ENCODE results near the gene HDAC4.

HDAC4 gene

DNA sequence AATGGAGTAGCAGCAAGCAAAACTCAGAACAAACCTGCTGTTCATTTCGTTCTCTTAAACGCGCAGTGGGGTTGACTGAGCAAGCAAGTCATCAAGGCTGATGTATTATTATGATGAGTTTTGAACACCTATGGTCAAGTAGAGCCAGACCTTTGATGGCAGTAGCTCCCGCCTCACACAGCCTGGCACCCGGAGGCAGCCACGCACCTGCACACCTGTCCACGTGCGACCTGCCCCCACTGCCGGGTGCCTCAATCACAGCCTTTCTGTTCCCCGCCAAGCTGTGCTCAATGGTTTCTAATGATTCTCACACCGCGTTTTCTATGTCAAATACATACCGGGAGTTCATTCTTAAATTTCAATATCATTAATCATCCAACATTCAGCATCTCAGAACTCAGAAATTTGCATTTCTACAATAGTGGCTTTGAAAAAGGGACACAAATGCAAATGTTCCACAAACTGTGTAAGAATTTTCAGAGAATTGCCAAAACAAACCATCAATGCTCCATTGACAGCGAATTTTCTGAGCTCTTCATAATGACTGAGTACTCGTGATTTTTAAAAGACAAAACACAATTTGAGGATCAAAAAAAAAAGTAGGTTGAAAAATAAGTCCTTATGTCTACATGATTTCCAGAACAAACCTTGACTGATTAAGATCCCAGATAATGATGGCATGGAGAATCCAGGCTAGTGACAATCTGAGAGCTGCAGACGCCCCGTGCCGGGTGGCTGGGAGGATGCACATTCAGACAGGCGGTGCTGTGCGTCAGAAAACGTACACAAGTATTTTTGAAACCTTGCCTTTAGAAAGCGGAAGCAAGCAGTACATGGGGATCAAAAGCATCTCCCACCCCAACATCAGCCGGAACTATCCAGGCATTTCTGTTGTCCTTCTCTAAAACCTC, 56.6 kb downstream of the HDAC4 start:
- peak; percentile 89 for DNase-seq

DNA sequence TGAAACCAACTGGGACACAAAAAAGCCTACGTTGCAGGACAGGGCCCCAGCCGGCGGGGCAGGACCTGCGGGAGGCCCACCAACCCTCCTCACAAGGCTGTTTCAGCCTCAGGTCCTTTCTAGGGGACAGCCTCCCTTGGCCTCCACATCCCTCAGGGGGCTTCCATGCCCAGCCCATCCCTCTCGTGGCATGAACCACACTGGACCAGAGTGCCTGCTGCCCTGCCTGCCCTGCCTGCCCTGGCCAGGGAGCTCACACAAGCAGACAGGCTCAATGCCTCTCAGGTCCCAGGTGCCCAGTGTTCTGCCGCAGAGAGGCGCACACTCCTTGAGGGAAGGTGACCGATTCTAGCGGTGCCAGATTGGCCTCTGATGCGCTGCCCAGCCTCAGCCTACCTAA, 57.4 kb downstream of the HDAC4 start:
- no peak for DNase-seq

DNA sequence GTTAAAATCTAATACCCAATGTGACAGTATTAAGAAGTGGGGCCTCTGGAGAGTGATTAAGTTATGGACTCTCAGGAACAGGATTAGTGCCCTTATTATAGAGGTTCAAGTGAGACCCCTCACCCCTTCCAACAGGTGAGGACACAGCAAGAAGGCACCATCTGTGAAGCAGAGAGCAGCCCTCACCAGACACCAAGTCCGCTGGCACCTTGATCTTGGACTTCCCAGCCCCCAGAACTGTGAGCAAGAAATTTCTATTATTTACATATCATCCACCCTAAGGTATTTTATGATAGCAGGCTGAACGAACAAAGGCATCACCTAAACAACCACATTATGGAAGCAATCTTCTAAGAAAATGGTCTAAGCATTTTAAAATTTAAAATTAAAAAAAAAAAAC, 59.0 kb downstream of the HDAC4 start:
- no peak for DNase-seq

DNA sequence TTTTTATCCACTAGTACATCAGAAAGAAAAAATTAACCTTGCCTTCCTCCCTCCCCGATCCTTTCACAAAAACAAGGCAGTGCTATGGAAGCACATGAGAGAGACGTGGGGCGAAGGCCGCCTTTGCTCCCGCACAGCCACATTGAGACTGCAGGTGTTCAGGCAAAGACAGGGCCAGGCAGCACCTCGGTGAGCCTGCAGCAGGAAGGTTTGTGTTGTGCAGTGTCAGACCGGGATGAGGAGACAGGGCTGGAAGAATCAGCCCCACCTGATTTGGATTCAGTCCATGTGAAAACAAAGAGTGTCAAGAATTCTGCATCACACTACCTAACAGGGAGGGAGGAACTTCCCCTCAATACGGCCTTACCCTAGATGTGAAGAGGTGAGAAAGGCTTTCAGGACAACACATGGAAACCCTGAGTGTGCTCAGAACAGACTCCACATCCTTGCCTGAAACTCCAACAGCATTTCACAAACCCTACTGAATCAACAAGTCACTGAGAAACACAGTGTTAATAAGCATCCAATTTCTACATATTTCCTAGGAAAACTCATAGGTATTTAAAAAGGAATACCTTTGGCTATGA, 59.6 kb downstream of the HDAC4 start:
- DNase-seq = no peak

DNA sequence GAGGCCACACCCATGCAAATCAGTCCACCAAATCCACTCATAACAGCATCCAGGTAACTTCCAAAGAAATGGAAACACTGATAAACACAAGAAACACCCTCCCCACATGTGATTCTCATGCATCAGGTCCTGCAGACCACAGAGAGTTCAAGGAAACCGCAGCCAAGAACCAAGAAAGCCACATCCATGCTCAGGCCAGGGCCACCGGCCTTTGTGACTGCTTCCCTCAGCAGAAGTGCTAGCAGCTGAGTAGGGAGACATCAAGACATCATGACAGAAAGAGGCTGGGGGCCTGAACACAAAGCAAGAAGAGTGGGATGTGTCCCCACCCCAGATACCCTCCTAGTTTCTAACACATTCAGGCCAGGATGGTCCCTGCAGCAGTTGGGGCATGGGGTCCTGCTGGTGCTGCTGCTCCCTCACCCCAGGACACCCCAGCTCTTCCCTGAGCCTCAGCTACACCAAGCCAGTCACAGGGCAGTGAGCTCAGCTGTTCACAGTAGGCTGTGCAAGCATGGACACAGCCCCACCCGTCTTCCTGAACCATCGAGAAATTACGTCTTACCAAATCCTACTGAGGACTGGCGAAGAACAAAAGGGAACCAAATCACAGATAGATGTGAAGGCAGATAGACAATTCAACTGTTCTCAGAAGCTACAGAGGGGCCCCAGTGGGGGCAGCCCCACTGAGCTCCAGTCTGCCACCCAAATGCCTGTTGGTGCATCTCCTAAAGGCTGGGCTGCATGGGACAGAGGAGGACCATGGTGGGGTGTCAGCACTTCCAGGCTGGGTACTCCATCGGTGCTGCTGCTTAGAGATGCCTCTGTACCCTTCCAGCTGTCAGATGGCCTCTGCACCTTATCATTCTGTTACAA, 60.9 kb downstream of the HDAC4 start:
- DNase-seq = no peak

DNA sequence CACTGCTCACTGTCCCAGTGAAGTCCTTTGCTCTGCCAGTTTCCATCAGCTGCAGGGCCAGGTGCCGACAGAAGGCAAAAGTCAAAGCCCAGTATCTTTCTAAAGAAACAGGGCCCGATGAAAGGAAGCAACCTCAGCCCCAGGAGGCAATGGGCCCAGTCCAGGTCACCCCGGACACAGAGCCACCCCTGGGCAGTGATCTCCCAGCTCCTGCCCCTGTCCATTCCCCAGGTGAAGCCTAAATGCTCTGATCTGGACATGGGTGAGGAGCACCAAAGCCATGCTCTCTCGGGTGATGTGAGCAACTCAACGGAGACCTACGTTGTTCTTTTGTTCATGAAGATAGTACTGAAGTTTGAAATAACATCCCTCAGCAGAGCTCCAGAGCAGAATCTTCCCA, 61.6 kb downstream of the HDAC4 start:
- DNase-seq = no peak

DNA sequence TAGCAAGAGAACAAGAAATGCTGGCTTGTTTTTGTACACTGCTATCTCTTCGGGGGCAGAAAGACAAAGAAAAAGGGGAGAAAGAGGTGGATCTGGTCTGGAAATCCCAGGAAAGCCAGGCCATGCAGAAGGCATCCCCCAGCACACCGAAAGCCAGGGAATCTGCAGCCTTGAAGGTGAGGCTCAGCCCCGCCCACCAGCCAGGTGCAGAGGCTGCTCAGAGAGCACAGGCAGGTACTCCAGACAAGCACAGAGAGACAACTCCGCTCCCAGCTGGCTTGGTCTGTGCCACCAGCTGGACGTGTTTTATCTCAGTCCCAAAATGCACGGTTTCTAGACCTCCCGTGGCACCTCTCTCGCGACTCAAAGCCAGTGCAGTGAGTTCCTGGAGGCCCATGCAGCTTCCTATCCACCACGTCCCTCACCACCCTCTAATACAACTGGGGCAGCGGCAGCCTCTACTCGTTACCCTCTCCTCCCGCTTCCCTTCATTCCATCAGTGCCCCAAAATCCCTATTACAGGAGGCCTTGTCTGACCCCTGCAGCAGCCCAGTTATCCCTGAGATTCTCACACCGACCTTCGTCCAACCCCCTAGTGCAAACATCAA, 62.8 kb downstream of the HDAC4 start:
- DNase-seq = peak; percentile 75

DNA sequence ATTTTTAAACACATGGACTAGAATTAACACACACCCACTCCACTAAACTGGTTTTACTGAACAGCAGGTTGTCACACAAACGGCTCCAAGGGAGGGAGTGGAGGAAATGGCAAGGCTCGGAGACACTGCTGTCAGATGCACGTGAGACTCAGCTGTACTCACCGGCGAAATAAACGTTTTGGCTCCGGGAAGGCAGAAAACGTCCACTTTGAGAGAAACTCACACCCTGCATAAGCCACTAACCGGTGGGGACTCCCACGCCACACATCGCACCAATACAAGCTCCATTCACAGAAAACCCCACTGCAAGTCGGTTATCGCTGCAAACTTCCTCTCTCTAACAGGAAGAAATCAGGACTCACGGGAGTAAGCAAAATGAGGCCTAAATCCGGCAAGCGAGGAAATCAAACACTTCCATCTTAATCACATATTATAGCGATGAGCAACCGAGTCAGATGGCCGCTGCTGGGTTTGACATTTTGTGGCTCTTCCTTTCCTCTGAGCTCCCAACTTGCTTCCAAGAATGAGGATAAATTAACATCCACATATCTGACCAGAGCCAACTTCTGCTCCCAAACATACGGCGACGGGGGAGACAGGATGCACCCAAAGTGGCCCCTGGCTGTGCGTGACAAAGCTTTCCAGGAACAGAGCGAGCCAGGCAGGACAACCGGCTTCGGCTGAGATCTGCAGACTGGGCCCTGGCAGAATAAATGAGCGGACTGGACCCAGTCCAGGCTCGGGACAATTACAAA, 63.5 kb downstream of the HDAC4 start:
- peak; percentile 65 for DNase-seq

DNA sequence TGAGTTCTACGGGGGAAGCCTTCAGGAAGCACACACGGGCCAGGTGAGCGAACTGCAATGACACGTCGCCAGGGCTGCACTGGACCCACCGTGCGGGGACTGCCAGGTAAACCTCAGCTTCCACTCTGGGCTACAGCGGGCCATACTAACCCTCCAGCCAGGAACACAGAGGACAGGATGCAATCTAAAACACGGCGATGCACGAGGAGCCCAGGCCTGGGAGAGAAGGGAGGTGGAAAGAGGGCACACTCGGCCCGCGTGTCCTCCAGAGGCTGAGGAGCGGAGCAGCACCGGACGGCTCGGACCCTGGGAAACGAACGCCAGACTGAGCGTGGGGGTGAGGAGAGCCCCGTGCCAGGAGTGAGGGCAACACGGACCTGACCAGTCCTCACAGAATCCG, 69.3 kb downstream of the HDAC4 start:
- no peak for DNase-seq

DNA sequence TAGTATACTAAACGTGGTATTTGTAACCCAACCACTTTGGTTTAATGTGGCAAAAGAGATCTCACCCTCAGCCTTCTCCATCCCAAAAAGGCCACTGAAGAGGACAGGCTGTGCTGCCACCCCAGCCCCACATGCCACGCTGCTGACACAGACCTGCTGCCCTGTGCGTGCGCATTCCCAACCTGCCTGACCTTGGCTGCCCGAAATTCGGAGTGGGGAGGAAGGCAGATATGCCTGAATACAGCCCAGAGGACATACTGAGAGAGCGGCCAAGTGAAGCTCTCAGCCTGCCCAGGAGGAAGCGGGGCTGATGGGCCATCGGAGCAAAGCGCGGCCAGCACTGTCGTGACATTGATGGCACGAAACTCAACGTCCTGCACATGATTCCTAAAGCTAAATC, 70.0 kb downstream of the HDAC4 start:
- no peak for DNase-seq

DNA sequence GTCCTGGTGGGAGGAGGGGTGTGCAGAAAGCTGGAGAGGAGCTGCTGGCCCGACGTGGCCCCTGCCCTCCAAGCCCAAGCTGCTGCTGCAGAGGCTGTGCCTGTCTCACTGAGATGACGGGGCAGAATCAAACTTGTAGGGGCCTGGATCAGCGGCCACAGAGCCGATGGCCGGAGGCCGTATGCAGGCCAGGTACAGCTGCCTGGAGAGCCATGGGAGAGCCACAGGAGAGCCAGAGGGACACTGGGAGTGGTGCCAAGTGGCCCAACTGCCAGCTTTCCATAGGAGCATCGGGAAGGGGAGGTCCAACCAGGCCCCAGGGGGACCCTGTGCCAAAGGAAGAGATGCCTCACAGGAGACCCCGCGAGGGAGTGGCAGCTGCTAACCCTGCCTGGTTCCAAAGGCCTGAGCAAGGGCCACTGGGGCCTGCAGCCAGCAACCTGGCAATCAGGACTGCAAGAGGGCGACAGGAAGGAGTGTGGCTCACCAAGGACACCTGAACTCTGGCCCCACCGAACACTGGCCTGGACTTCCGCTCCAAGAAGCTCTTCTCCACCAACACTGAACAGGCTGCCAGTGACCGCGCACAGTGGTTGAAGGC, 70.7 kb downstream of the HDAC4 start:
- DNase-seq = no peak

DNA sequence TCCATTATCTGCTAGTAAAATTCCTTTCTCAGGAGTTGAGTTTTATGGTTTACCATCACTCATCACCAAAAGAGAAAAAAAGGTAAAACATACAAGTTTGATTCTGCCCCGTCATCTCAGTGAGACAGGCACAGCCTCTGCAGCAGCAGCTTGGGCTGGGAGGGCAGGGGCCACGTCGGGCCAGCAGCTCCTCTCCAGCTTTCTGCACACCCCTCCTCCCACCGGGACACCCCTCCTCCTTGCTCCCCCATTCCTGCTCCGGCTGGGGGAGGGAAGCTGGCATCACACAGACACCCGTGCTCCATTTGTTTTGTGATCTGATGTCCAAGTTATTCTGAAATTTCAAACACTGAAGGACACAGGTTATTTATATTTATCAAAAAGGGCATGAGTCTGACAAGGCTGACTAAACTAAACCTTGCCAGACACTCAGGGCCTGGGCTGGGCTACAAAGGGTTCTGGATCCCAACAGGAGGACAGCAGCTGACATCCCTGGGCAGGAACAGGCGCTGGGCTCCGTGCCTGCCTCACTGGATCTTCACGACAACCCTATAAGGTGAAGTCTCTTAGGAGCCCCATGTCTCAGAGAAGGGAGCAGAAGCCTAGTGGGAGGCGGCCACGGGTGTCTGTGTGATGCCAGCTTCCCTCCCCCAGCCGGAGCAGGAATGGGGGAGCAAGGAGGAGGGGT, 71.4 kb downstream of the HDAC4 start:
- DNase-seq = no peak

DNA sequence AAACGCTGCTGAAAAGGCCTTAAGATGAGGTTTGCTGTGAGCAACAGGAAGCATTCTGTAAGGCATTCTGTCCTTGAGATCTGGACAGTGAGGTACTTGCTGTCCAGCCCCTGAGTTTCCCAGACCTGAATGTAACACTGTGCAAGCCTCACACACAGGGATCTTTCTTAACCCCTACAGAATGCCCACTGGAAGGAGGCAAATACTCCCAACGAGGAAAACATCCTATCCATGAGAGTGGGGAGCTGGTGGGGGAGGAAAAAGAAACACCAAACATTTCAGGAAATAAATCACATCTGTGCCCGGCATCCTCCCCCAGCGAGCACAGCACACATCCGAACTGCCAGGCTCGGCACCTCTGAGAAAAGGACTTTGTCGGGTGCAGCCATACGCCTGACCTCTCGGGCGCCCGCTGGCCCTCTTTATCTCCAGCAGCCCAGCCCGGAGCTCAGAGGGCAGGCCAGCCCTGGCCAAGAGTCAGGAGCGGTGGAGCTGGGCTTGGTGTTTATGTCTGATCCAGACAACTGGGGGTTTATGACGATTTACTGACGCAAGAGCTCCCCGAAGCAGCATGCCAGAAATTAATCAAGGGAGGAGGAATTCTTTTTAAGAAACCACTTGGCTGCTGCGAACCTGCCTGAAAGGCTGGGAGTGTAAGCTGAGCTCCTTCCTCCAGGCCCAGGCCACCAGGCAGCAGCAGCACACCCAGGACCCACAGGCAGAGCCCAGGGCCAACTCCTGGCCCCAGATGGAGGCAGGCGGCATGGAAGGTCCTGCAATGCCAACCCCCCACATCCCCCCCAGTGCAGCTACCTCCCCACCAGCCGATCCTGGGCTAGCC, 72.2 kb downstream of the HDAC4 start:
- DNase-seq = no peak

DNA sequence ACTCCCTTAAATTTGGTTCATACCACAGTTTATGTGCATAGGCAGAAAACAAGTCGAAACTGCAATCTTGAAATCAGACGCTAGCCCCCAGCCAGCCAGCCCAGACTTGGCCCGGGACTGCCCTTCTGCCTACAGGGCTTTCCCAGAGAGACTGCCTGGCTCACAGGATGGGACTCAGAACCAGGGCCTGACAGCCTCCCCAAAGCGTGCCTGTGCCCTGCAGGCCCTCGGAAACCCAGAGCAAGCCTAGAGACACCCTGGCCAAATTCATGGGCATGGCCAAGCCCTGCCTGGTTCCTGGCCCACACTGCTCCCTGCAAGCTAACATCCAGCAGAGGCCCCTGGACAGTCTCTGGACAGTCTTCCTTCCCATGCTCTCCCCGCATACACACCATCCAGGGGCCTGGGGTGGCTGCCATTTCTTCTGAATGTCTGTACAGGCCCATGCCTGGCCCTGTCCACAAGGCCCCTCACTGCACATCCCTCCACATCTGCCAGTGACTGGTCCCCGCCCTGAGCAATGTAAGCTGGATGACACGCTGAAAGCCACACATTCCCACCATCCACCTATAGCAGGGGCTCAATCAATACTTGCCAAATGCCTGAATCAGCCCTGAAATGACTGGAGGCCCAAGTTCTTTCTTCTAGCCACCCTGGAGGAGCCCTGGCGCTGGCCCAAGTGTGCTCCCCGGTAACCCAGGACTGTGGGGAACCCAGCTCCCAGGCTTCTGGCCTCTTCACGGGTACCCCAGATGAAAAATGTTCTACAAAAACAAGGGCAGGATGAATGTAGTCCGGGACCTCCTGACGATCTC, 73.1 kb downstream of the HDAC4 start:
- DNase-seq = no peak

DNA sequence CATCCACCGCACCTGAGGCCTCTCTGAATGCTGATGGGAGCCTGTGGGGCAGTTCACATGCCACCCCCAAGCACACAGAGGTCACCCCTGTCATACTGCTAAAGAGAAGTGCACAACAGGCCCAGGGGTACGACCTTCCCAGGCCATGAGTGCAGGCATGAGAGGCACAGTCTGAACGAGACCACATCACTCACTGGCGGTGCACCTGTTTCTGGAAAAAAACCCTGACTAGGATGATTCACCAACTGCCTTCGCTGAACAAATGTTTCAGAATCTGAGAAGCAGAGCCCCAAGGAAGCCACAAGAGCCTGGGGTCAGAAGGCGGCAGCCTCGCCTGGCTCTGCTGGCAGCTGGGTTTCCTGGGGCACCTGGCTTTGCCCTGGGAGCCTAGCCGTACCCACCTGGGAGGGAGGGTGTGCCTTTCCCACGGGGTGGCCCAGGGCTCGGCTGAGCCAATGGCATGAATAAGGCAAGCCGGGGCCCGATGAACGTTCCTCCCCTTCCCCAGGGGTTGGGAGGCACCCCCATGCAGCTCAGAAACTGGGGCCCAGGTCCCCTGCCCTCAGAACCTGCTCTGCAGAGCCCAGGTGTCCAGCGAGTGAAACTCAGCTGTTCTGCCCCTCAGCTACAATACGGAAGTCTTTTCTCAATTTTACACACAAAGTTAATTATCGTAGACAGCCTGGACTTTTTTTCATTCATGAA, 73.8 kb downstream of the HDAC4 start:
- no peak for DNase-seq

DNA sequence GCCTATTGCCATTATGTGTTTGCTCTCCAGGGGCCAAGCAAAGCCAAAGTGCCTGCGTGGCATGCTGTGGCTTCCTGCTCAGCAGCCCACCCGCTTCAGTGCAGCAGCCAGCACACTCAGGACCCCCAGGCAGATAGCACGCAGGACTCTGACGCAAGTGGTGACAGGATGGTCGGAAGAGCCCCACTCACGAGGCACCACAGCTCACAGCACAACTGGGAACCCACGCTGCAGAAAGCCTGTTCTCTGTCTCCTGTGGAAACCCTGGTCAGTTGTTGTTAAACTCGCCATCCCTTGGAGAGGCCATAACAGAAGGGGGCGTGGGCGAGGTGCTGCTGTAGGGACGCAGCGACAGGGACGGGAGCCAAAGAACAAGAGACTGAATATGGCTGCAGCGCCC, 76.4 kb downstream of the HDAC4 start:
- DNase-seq = no peak

DNA sequence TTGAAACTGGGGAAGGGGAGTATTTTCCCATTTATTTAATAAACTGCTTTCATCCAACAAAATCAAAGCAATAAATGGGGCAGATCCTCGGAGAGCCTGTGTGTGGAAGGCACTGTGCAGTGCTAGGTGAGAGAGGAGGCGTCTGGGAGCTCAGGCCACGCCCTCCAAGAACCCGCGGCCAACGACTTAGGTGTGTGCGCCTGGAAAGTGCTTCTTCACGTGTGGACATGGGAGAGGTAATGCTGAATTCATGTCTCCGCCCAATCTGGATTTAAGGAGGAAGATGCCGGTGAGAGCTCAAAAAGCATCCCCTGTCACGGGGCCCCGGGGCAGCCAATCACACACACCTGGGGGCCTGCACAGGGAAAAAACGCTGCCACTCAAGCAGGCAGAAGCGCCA, 77.4 kb downstream of the HDAC4 start:
- DNase-seq = no peak

DNA sequence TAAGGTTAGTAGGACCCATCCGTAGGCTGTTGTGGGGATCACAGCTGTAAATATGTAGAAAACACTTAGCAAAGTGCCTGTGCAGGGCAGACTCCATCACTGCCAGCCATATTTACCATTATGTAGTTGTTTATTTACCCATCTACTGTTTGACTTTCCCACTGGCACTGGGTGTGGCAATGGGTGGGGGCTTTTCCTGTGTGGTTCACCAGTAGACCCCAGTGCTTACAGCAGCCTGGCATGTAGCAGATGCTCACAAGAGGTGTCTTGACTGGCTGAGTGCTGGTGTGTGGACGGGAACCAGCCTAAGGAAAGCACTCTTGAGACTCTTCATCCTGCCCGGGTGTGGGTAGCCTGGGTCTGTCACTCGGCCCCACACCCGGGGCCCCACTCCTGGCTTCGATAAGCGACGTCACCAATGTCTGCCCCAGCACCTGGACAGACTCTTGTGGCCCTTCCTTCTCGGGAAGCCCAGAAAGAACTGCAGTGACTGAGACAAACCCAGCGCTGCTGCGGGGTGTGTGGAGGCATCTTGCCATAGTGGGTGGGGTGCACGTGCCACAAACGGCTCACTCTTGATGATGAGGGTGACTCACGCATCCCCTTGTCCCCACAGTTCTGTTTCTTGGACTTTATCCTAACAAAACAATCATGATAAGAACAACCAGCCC, 78.3 kb downstream of the HDAC4 start:
- DNase-seq = no peak

All from NCI-H510A treated with DMSO at 0.1 percent for 48 hours (cell line).